AG10803 (cell line): Measurements from ENCODE around the gene CDKN2A.

Experiments
- DNase-seq: peaks from one replicate; pipeline ENCODE4 v3.0.0; 2010; ENCODE audit warnings: low read depth
- H3K4me3 ChIP-seq: 2 replicates; pipeline ENCODE4 v1.5.1; 2011; ENCODE audit warnings: mild to moderate bottlenecking, low read length, control low read depth
- CTCF ChIP-seq: conservative IDR thresholded peaks from 2 replicates; pipeline ENCODE4 v1.5.1; 2011; ENCODE audit warnings: mild to moderate bottlenecking, low read length, control low read depth, inconsistent platforms

The CDKN2A gene

DNA sequence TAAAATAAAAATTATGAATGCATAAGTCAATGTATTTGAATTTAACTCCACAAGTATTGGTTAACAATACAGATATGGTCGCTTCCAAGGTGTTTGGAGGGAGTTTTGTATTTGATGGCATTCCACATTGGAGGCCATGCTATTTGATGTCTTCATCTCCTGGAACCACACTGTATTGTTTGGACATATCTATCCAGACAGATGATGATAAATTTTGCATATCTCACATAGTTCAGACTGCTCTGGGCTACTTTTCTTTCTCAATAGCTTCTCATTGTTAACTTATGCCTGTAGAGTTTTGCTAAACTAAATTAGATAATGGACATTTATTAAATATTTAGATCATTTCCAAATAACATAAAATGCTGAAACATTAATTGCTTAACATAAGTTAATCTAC is 58.0 kb downstream of the CDKN2A start:
- H3K4me3 ChIP-seq = no peak overlapping the region
- peak; percentile 28 for DNase-seq
- no peak for TF ChIP-seq CTCF

DNA sequence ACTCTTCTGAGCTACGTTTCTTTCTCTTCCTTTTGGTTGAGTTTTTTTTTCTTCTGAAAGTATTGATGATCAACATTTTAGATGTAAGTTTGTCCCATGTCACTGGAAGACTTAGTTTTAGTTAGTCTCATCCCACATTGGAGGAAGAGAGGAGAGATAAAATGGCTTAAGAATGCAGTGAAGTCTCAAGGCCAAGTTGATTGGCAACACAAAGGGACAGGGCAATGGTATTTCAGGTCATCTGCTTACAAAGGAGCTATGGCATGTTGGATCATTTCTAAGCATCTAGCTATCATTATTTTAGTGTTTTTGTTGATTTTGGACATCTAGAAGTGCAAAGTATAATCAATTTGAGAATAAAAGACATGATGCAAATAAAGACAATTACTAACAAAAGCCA is 58.6 kb downstream of the CDKN2A start:
- no peak for DNase-seq
- TF ChIP-seq CTCF = no peak
- no peak overlapping the region for H3K4me3 ChIP-seq

DNA sequence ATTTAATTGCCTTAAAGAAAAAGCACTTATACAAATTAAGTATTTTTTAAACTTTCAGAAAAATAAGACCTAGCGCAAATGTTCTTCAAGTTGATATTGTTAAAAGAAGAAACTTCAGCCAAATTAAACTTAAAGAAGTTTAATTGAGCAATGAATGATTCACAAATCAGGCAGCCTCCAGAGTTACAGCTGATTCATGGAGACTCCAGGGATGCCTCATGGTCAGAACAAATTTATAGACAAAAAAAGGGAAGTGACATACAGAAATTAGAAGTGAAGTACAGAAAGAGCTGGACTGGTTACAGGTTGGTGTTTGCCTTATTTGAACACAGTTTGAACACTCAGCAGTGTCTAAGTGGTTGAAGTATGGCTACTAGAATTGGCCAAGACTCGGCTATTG is 60.3 kb downstream of the CDKN2A start:
- no peak overlapping the region for H3K4me3 ChIP-seq
- TF ChIP-seq CTCF = no peak
- peak; percentile 11 for DNase-seq

DNA sequence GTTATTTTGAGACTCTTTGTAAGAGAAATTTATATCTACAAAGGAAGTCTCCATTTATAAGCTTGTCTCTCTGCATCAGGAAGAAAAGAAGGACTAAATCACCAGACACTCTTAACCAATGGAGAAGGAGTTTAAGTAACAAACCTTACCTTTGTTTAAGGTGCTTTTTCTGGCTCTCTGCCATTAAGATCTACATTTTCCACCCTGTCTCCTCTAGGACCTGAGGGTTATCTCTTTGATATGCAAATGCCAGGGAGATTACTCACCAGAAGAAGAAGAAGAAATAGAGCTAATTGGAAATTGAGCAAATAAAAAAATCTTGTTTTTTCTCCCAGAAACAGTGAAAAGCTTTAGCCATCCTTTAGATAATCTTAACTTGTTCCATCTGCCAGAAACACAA is 60.9 kb downstream of the CDKN2A start:
- H3K4me3 ChIP-seq = no peak overlapping the region
- no peak for DNase-seq
- no peak for TF ChIP-seq CTCF

- H3K4me3 ChIP-seq = no peak overlapping the region
- DNase-seq = peak; percentile 1
- no peak for TF ChIP-seq CTCF
Observed at GRCh38 chr9:21931428-21931827, 62.8 kb downstream of the CDKN2A start.

DNA sequence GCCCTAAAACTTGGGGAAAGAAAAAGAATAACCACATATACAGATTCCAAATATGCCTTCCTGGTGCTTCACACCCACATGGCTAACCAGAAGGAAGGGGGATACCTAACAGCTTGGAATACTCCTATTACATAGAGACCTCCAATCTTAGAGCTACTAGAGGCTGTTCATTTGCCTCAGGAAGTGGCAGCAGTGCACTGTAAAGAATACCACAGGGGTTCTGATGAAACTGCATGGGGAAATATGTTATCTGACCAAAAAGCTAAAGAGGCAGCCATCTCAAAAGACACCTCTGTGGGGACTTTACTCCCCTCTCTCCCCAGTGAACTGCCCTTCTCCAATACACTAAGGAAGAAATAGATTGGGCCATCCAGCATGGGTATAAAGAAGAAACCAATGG is 66.4 kb downstream of the CDKN2A start:
- H3K4me3 ChIP-seq = no peak overlapping the region
- no peak for DNase-seq
- no peak for TF ChIP-seq CTCF

DNA sequence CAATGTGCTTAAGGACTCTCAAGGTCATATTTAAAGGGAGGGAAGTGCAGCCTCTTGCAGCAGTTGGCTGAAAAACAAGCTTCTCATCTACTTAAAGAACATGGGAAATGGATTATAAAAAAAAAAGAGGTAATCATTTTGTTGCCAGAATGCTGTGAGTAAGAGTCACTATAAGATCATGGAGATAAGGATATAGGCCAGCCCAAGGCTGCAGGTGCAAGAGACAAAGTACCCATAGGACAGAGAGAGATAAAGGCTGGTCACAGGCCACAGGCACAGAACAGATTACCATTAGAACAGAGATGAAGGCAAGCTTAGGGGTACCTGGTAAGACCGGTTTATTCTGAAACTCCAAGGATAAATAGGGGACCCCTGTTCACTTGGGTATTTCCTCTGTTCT is 70.5 kb downstream of the CDKN2A start:
- no peak overlapping the region for H3K4me3 ChIP-seq
- DNase-seq = no peak
- TF ChIP-seq CTCF = no peak
